ENCODE data around the gene SGPL1. TPM values are rescaled to one million over a fixed set of nuclear protein-coding genes. Genes with fewer than 3 reads are reported as not detected.
"Not testable (repeated sequence)": the region's sequence is repeated elsewhere in the genome, so short reads cannot be mapped to it uniquely, and the experiment has no call there.

The SGPL1 gene
- total RNA-seq, 1 experiment from 2014 or later = 69.4 TPM

DNA sequence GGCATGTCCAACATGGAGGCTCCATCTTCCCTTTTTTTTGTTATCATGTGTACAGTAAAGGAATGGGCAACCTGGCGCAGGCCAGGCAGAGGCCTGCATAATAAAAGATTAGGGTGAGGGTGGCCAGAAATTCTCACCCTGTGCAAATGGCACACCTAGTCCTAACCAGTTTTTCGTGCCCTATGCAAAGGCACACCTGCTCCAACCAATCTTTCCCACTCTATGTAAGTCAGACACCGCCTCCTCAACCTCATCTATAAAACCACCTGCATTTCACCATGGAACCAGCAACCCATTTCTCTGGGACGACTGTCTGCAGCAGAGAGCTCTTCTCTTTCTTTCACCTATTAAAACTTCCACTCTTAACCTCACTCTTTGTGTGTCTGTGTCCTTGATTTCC, 46.6 kb upstream of the SGPL1 start (continued):
- no peak for TF ChIP-seq YY1 (IDR thresholded peaks at IDR 0.05; ENCODE audit: extremely low read depth, insufficient replicate concordance, low read depth, low read length)

DNA sequence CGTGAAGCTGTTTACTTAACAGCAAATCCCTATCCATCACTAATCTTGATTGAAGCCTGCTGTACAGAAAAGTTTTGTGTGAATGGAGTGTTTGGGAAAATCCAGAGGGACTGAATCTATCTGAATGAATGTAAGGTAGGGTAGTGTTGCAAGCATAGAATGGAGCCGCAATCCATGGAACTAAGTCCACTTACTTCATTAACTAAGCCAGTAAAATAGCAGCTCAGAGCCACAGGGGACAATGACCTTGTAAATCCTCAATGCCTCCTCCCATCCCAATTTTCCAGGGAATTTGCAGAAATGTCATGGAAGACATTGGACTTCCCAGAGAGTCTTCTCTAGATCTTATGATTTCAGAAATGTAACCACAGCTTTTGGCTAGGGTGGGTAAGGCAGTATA, 45.7 kb upstream of the SGPL1 start:
- Histone ChIP-seq H4K20me1 (ENCODE audit: insufficient read depth) (no peaks in the 10 kb centered on the region), H3K79me2 (ENCODE audit: insufficient read depth, low read length) (no peaks in the 10 kb centered on the region), H3K4me1 (ENCODE audit: control insufficient read depth in 1 of 2, insufficient read depth in 2 of 2, low read length in 2 of 2) (peaks cover 0 to 4% of the 10 kb centered on the region in 2 experiments; a peak in 2 of 4 replicates), H3K4me3 (replicated peaks in 1 of 2; ENCODE audit: low read depth in 1 of 2, low read length in 2 of 2) (no peak overlapping the region), H3K9me3 (ENCODE audit: control insufficient read depth in 1 of 2, insufficient read depth in 1 of 2, low read depth in 1 of 2, low read length in 2 of 2) (no peaks in the 10 kb centered on the region; a peak in 1 of 4 replicates), H3K27ac (ENCODE audit: low read depth, low read length) (no peak overlapping the region), H2AFZ (ENCODE audit: low read depth, low read length, poor library complexity, severe bottlenecking) (no peak overlapping the region), H3K9me2 (ENCODE audit: insufficient read depth) (no peaks in the 10 kb centered on the region), H3K9ac (ENCODE audit: low read length) (no peak overlapping the region), H3K36me3 (ENCODE audit: control insufficient read depth in 1 of 2, insufficient read depth in 2 of 2, low read length in 2 of 2) (no peaks in the 10 kb centered on the region), H3K27me3 (ENCODE audit: insufficient read depth, low read length) (no peaks in the 10 kb centered on the region), H3K4me2 (ENCODE audit: low read length) (no peak overlapping the region)
- POLR2A ChIA-PET = no interaction called here
- no TSS peak for BruUV-seq (replicated peaks)
- CTCF ChIA-PET = interaction anchor here (1.2 kb wide), 1 partner anchor 47 kb away, joined by 4 read pairs; no protein-coding TSS in a partner anchor
- TF ChIP-seq SP1 (IDR thresholded peaks at IDR 0.05; ENCODE audit: low read depth) = no peak
- TF ChIP-seq ZNF274 (IDR thresholded peaks at IDR 0.05; ENCODE audit: low read depth, low read length) = no peak
- TF ChIP-seq TCF7L2 (IDR thresholded peaks at IDR 0.05; ENCODE audit: borderline replicate concordance, extremely low read depth, insufficient read depth, insufficient read length) = no peak
- TF ChIP-seq, protein P1, sequence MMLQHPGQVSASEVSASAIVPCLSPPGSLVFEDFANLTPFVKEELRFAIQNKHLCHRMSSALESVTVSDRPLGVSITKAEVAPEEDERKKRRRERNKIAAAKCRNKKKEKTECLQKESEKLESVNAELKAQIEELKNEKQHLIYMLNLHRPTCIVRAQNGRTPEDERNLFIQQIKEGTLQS (IDR thresholded peaks at IDR 0.05) = no peak
- TF ChIP-seq POLR2AphosphoS5 (IDR thresholded peaks at IDR 0.05; ENCODE audit: low read depth, low read length) = no peak
- TF ChIP-seq RAD21 (IDR thresholded peaks at IDR 0.05; ENCODE audit: low read depth) = no peak
- no peak for TF ChIP-seq FOSL1 (IDR thresholded peaks at IDR 0.05; ENCODE audit: low read depth)
- RAD21 ChIA-PET (ENCODE audit: low non-redundant PET in 1 of 2, low total read pairs in 2 of 2, uncharacterized antibody in 2 of 2, unreplicated experiment in 2 of 2) = no interaction called here
- DNase-seq (ENCODE audit: low read depth, low spot score) = no peak
- ATAC-seq = no peak
- intact Hi-C loops (cut with micrococcal nuclease) = no loop called here

DNA sequence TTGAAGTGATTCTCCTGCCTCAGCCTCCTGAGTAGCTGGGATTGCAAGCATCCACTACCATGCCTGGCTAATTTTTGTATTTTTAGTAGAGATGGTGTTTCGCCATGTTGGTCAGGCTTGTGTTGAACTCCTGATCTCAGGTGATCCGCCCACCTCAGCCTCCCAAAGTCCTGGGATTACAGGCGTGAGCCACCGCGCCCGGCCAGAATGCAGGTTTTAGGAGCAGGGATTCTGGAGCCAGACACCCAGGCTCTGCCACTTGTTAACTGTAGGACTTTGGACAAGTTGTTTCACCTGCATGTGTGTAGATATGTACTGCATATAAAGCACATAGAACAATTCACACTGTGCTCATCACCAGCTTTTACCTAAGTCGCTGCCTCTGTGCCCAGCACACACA, 45.2 kb upstream of the SGPL1 start:
- intact Hi-C loops (cut with micrococcal nuclease); H3K9me3 ChIP-seq (ENCODE audit: control insufficient read depth in 1 of 2, insufficient read depth in 1 of 2, low read depth in 1 of 2, low read length in 2 of 2); DNase-seq (ENCODE audit: low read depth, low spot score); ATAC-seq; BruUV-seq (replicated peaks); RAD21 ChIA-PET (ENCODE audit: low non-redundant PET in 1 of 2, low total read pairs in 2 of 2, uncharacterized antibody in 2 of 2, unreplicated experiment in 2 of 2); H3K9me2 ChIP-seq (ENCODE audit: insufficient read depth); H3K27ac ChIP-seq (ENCODE audit: low read depth, low read length); H2AFZ ChIP-seq (ENCODE audit: low read depth, low read length, poor library complexity, severe bottlenecking); H3K36me3 ChIP-seq (ENCODE audit: control insufficient read depth in 1 of 2, insufficient read depth in 2 of 2, low read length in 2 of 2); H4K20me1 ChIP-seq (ENCODE audit: insufficient read depth); H3K27me3 ChIP-seq (ENCODE audit: insufficient read depth, low read length); H3K4me1 ChIP-seq (ENCODE audit: control insufficient read depth in 1 of 2, insufficient read depth in 2 of 2, low read length in 2 of 2); H3K4me3 ChIP-seq (replicated peaks in 1 of 2; ENCODE audit: low read depth in 1 of 2, low read length in 2 of 2); H3K79me2 ChIP-seq (ENCODE audit: insufficient read depth, low read length); POLR2A ChIA-PET; H3K4me2 ChIP-seq (ENCODE audit: low read length); H3K9ac ChIP-seq (ENCODE audit: low read length): not testable (repeated sequence)
- CTCF ChIA-PET = interaction anchor here (1.2 kb wide), 1 partner anchor 46 kb away, joined by 4 read pairs; no protein-coding TSS in a partner anchor

All from HCT116 (cell line).